GM19240 (cell line): ENCODE results near the gene FAAP20.

ENCODE experiments used
- DNase-seq: peaks from one replicate; pipeline ENCODE4 v3.0.0; 2011; ENCODE audit warnings: low spot score; ENCODE audit not compliant: insufficient read length

Gene FAAP20, protein sequence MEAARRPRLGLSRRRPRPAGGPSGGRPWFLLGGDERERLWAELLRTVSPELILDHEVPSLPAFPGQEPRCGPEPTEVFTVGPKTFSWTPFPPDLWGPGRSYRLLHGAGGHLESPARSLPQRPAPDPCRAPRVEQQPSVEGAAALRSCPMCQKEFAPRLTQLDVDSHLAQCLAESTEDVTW

DNA sequence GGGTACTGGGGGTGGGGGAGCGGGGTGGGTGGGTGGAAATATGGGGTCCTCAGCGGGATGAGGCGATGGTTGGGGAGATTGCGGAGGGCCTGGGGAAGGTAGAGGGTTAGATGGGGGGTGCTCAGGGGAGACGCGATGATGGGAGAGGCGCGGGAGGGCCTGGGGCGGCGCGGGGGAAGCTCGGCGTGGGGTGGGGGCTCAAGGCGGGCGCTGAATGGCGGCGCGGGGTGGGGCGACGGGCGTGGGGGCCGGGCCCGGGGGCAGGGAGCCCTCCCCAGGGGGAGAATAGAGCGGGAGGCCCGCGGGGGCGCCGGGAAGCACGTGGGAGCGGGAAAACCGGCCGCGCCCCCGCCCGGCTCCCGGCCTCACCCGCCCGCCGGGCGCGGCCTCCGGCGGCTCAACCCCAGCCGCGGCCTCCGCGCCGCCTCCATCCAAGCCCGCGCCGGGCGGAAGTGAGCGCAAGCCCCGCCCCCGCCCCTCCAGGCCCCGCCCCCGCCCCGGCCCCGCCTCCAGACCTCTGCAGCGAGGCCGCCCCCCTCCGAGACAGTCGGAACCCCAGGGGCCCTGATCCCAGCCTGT, at the start of gene FAAP20:
FAAP20 (minus strand) TSS at position 454 of the 579 bp plus-strand sequence; CDS start at position 431, 23 bp downstream.
- peak; percentile 76 for DNase-seq

DNA sequence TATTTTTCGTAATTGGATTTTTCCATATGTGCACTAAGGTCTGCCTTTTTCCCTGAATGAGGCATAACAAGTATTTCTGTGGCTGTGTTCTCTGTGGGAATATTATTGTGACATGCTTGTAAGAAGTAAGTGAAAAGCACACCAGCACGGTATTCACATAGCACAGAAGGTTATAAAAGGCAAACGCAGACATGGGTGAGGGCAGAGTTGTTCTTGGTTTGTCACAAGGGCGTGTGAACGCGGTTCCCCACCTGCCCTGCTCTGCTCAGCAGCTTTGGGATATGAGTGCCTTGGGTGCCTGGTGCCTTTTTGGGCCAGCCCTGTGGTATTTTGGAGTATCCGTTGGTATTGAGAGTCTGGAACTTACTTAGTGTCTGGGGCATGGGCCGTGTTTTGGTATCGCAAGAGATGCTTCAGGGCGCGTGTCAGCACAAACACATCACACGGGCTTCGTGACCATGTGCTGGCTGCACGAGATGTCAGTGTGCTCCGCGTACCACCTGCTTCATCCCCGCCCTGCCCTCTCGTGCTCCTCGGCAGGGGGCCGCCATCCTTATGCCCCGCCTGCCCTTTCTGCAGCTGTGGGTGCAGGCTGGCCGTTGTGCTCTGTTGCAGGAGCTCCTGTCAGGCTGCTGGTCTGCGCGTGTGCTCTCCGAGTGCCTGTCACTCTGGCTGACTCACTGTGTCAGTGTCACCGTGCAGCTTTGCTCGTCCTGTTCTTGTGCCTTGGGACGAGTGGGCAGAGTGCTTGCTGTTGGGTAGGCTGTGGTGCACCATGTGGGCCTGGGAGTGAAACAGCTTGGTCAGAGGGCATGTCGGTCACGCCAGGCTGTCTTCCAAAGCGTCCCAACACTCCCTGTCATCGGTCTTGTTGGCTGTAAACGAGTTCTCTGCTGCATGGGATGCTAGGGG, 48.5 kb upstream of the FAAP20 start:
- no peak for DNase-seq

DNA sequence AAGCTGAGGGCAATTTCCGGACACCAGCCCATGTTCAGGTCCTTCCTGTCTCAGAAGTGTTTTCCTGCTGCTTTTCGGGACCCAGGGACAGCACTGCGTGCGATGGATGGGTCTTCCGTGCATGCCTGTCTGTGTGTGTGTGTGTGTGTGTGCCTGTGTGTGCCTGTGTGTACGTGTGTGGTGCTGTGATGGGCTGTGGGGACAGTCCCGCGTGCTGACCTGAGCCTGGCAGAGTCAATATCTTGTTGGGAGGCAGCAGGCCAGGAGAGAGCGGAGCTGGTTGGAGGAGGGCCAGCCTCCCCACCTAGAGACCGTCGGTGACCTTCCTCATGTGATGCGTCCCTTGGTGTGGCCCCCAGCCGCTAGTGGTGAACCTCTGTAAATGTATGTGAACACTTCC, 47.2 kb upstream of the FAAP20 start:
- DNase-seq, result no peak

DNA sequence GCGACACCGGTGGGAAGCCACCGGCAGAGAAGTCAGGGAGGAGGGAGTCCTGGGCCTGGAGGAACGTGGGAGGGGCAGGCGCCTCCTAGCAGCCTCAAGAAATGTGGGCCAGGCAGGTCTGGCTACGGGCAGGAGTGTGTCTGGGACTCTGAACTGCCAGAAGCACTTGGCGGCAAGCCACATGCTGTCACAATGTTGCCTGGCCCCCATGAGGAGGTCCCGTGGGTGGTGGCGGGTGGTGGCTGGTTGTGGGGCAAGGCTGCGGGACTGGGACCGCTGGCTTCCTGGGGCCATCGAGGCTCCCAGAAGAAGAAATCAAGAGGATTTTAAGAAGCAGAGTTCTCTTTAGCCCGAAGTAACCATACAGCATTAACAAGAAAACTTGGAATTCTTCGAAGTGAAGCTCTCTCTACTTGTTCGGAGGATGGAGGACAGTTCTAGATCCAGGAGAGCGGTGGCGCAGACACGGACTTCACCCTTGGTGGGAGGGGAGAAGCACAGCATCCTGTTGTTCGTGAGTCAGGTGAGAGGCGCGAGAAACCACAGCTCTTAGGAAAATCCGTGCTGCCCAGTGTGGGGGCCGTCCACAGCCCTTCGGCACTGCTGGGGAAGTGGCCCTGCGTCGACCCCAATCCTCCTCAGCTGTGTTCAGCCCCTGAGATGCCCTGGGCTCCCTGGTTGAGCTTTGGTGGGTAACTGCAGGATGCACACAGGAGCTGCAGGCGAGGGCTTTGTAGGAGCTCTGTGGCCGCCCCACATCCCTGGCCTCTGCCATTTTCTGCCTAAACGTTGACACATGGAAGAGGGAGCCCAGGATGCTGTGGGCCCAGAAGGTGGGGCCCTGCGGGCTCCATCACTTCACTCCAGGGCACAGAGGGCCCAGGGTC, 45.9 kb upstream of the FAAP20 start:
- DNase-seq, result no peak

GRCh38 chr1:2239384-2239985, 44.9 kb upstream of the FAAP20 start:
- no peak for DNase-seq

- no peak for DNase-seq
Measured at GRCh38 chr1:2239013-2239370, 44.4 kb upstream of the FAAP20 start.

DNA sequence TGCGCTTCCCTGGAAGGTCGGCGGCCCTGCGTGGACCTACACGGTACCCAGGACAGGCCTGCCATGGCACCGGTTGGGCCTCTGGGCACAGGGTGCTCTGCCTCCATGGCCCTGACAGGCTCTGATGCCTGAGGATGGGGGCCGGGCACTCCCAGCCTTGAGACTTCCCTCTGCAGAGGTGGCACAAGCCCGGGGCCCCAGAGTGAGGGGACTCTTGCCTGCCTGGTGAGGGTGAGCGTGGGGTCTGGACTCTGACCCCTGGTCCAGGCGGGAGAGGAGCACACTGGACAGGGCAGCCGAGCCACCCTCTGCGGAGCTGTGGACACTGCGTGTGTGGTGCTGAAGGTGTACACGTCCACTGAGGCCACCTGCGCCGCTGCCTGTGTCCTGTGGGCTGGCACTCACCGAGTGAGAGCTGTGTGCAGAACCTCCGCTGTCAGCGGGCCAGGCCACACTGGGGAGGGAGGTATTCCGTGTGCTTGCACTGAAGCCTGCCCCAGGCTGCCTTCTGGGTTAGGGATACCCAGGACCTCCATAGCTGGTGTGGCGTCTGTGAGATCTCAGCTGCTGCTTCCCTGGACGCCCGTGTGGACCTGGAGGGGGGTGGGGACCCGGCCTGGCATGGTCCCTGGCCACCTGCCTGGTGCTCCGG, 43.9 kb upstream of the FAAP20 start:
- DNase-seq, result no peak

DNA sequence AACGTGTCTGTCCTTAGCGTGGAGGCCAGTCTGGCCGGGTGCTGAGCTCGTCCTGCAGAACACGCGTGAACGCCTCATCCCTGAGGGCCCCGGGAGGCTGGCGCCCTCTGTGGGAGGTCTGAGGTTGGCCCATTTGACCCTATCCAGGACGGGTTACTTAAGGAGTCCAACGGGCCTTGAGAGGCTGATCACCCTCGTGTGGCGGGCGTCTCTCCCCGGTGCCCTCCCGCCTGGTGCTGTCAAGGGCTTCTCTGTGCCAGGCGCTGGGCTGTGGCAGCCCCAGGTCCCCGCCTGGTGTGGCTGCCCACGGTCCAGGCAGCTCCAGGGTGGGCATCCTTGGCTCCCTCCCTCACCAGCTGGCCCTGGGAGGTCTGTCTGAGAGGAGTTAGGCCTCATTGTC, 43.2 kb upstream of the FAAP20 start:
- no peak for DNase-seq

- DNase-seq, result no peak
Measured at GRCh38 chr1:2236695-2237677, 42.4 kb upstream of the FAAP20 start.

GRCh38 chr1:2235300-2235998, 40.9 kb upstream of the FAAP20 start:
- no peak for DNase-seq

GRCh38 chr1:2234762-2235113, 40.2 kb upstream of the FAAP20 start:
- DNase-seq, result no peak

- DNase-seq, result no peak
Measured at GRCh38 chr1:2233997-2234761, 39.6 kb upstream of the FAAP20 start.

- no peak for DNase-seq
Measured at GRCh38 chr1:2233468-2233867, 38.9 kb upstream of the FAAP20 start.

DNA sequence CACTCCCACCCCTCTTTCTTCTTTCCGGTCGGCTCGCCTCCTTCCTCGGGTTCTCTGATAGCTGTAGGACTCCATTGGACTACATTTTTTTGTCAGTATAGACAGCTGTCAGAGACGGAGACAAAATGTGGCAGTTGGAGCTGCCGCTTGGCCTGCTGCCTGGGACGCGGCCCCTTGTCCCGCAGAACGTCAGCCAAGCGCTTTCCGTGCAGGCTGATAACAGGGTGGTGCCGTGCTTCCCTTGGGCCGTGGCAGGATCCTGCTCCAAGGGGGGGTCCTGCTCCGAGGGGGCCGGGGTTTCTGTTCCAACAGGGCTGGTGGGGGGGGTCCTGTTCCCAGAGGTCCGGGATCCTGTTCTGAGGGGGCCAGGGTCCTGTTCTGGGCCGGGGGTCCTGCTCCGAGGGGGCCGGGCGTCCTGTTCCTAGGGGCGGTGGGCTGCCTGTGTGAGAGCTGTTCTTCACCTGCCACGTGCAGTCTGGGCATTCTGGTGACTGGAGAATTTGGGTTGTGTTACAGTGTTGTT, 38.4 kb upstream of the FAAP20 start:
- no peak for DNase-seq

GRCh38 chr1:2232255-2232915, 37.8 kb upstream of the FAAP20 start:
- DNase-seq, result no peak

GRCh38 chr1:2231532-2232254, 37.1 kb upstream of the FAAP20 start:
- DNase-seq, result no peak
